MCF 10A (cell line): ENCODE results near the gene VSX2. TPM values are rescaled to one million over a fixed set of nuclear protein-coding genes. Genes with fewer than 3 reads are reported as not detected.

ENCODE experiments used
- BruUV-seq: library from RNA; stranded (reverse); fragments of 400-500 nt; replicated peaks from 2 replicates; lab custom pipeline; 2021; lab: Mats Ljungman, UMichigan
- CTCF ChIA-PET: fragments of 300-600 bp; sonication (Branson Sonifier 250); formaldehyde crosslinking; extraction: SDS; loops from one replicate; lab custom pipeline; 2021; ENCODE audit warnings: antibody characterized with exemption, inconsistent platforms; lab: Yijun Ruan, JAX
- POLR2A ChIA-PET: fragments of 300-600, 350-650 bp; sonication (Branson Sonifier 250); formaldehyde crosslinking; extraction: SDS; loops from one replicate; lab custom pipeline; 2020; ENCODE audit warnings: antibody characterized with exemption, inconsistent platforms; lab: Yijun Ruan, JAX
- DNase-seq: peaks from one replicate; pipeline ENCODE4 v3.0.0-alpha.2; 2018; ENCODE audit not compliant: unreplicated experiment
- H3K27ac Mint-ChIP-seq: one replicate; pipeline ENCODE4 v1.8.0; 2022; ENCODE audit warnings: mild to moderate bottlenecking, low read depth, mixed read lengths; ENCODE audit not compliant: unreplicated experiment
- H3K27me3 Mint-ChIP-seq: one replicate; pipeline ENCODE4 v1.8.0; 2022; ENCODE audit warnings: mixed read lengths; ENCODE audit not compliant: insufficient read depth, unreplicated experiment
- H3K36me3 Mint-ChIP-seq: one replicate; pipeline ENCODE4 v1.8.0; 2022; ENCODE audit warnings: mild to moderate bottlenecking, moderate library complexity, mixed read lengths; ENCODE audit not compliant: insufficient read depth, unreplicated experiment
- H3K4me1 Mint-ChIP-seq: one replicate; pipeline ENCODE4 v1.8.0; 2022; ENCODE audit warnings: mixed read lengths; ENCODE audit not compliant: insufficient read depth, unreplicated experiment
- H3K4me3 Mint-ChIP-seq: one replicate; pipeline ENCODE4 v1.8.0; 2022; ENCODE audit warnings: mild to moderate bottlenecking, moderate library complexity, mixed read lengths; ENCODE audit not compliant: unreplicated experiment
- H3K9me3 Mint-ChIP-seq: one replicate; pipeline ENCODE4 v1.8.0; 2022; ENCODE audit warnings: mixed read lengths; ENCODE audit not compliant: unreplicated experiment
- intact Hi-C: fragments of 100-400 bp; cut with micrococcal nuclease; formaldehyde crosslinking; loops from 2 replicates; pipeline ENCODE4 v1.14.1; 2022
- total RNA-seq: library from RNA; stranded (reverse); gene quantifications from 2 replicates; pipeline ENCODE4 v1.2.3, GENCODE V29; 2022
- TF ChIP-seq, protein P1 (sequence below): fragments of 200-600 bp; IDR thresholded peaks from one replicate; pipeline ENCODE4 v1.8.0; 2022; ENCODE audit warnings: antibody characterized with exemption, mild to moderate bottlenecking; ENCODE audit not compliant: unreplicated experiment

Gene VSX2
- total RNA-seq, 1 experiment from 2014 or later = not detected

DNA sequence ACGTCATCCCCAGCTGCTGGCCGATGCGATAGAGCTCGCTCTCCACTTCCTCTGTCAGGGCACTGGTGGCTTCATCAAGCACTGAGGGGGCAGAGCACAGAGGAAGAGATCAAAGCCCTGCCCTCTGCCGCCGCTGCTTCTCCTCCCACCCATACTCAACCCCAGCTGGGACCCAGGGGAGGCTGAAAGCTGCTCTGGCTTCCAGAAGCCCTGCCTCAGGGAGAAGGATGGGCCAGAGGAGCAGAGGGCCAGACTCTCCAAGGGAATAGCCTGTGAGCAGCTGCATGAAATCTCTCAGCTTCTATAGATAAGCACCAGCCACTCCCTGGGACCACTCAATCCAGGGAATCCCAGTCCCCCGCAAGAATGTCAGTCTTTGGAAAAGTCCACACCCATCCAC is 47.5 kb downstream of the VSX2 start:
- no peak overlapping the region for H3K4me3 Mint-ChIP-seq
- H3K27me3 Mint-ChIP-seq = no peaks in the 10 kb centered on the region
- H3K4me1 Mint-ChIP-seq = no peaks in the 10 kb centered on the region
- CTCF ChIA-PET = interaction anchor here (0.5 to 1.1 kb wide), 2 partner anchors 8 to 21 kb away, joined by 4 to 5 read pairs; no protein-coding TSS in a partner anchor
- no peaks in the 10 kb centered on the region for H3K9me3 Mint-ChIP-seq
- peaks cover 31% of the 10 kb centered on the region for H3K36me3 Mint-ChIP-seq
- POLR2A ChIA-PET = no interaction called here
- TF ChIP-seq, protein P1, sequence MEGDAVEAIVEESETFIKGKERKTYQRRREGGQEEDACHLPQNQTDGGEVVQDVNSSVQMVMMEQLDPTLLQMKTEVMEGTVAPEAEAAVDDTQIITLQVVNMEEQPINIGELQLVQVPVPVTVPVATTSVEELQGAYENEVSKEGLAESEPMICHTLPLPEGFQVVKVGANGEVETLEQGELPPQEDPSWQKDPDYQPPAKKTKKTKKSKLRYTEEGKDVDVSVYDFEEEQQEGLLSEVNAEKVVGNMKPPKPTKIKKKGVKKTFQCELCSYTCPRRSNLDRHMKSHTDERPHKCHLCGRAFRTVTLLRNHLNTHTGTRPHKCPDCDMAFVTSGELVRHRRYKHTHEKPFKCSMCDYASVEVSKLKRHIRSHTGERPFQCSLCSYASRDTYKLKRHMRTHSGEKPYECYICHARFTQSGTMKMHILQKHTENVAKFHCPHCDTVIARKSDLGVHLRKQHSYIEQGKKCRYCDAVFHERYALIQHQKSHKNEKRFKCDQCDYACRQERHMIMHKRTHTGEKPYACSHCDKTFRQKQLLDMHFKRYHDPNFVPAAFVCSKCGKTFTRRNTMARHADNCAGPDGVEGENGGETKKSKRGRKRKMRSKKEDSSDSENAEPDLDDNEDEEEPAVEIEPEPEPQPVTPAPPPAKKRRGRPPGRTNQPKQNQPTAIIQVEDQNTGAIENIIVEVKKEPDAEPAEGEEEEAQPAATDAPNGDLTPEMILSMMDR = no peak
- BruUV-seq = no TSS peak
- no peak for DNase-seq
- H3K27ac Mint-ChIP-seq = no peak overlapping the region
- intact Hi-C loops = no loop called here

DNA sequence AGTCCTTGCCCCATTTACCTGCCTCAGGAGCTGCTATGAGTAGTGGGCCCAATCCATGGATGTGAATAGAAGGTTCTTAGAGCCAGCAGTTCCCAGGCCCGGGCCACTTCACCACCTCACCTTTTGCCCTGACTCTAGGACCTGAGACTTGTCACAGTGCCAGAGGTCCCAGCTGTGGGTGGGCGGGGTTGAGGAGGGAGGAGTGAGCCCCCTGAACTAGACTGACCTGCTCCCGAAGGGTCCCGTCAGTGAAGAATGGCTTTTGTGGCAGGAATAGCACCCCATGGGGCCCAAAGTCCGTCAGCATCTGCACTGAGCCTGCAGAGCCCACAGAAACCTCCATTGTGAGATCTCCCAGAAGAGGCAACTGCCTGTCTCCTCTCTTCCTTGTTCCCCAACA is 50.6 kb downstream of the VSX2 start:
- Mint-ChIP-seq H3K4me3 (no peak overlapping the region), H3K36me3 (peaks cover 24% of the 10 kb centered on the region), H3K27me3 (no peaks in the 10 kb centered on the region), H3K27ac (no peak overlapping the region), H3K4me1 (no peaks in the 10 kb centered on the region), H3K9me3 (no peaks in the 10 kb centered on the region)
- no TSS peak for BruUV-seq
- ChIA-PET POLR2A (no interaction called here), CTCF (no interaction called here)
- no peak for DNase-seq
- TF ChIP-seq, protein P1 = no peak
- intact Hi-C loops = no loop called here

DNA sequence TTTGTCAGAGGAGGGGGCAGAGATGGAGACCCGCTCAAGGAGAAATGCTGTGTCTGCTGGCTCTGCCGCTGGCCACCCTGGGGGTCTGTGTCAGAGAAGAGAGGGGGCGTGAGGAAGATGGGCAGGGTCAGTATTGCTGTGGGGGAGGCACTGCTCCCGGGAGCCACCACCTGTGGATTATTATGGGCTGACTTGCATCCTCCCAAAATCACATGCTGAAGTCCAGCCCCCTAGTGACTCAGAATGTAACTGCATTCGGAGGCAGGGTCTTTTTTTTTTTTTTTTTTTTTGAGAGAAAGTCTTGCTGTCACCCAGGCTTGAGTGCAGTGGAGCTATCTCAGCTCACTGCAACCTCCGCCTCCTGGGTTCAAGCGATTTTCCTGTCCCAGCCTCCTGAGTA is 51.2 kb downstream of the VSX2 start:
- CTCF ChIA-PET = interaction anchor here (0.6 to 0.7 kb wide), 4 partner anchors 14 to 738 kb away, joined by 3 read pairs; no protein-coding TSS in a partner anchor
- POLR2A ChIA-PET = no interaction called here
- Mint-ChIP-seq H3K27me3 (no peaks in the 10 kb centered on the region), H3K4me3 (no peak overlapping the region), H3K27ac (no peak overlapping the region), H3K4me1 (no peaks in the 10 kb centered on the region), H3K36me3 (peaks cover 24% of the 10 kb centered on the region), H3K9me3 (no peaks in the 10 kb centered on the region)
- intact Hi-C loops = no loop called here
- DNase-seq = peak; percentile 20
- TF ChIP-seq, protein P1 = peak; percentile 26
- no TSS peak for BruUV-seq

DNA sequence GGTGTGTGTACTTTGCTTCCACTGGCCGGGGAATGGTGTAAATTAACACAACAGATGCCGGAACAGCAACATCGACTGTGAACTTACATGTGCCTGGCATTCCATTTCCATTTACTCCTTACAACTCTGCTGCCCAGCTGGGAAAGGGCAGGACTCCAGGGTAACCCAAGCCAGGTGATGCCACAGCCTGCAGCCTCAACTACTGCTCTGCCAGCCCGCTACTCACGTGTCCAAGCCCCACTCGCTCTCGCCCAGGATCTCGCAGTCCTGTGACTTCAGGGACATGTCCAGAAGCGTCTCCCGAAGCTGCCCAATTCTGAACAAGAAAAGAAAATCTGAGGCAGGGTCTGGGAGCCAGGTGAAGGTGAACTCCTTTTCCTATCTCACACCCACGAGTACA is 52.8 kb downstream of the VSX2 start:
- TF ChIP-seq, protein P1 = no peak
- POLR2A ChIA-PET = no interaction called here
- no peaks in the 10 kb centered on the region for H3K9me3 Mint-ChIP-seq
- H3K27me3 Mint-ChIP-seq = no peaks in the 10 kb centered on the region
- no TSS peak for BruUV-seq
- H3K27ac Mint-ChIP-seq = no peak overlapping the region
- H3K4me1 Mint-ChIP-seq = no peaks in the 10 kb centered on the region
- intact Hi-C loops = no loop called here
- H3K4me3 Mint-ChIP-seq = no peak overlapping the region
- peaks cover 12% of the 10 kb centered on the region for H3K36me3 Mint-ChIP-seq
- DNase-seq = no peak
- CTCF ChIA-PET = interaction anchor here (1.9 kb wide), 1 partner anchor 40 kb away, joined by 7 read pairs; no protein-coding TSS in a partner anchor
